Measurements from ENCODE around the gene USP30.

The USP30 gene, protein sequence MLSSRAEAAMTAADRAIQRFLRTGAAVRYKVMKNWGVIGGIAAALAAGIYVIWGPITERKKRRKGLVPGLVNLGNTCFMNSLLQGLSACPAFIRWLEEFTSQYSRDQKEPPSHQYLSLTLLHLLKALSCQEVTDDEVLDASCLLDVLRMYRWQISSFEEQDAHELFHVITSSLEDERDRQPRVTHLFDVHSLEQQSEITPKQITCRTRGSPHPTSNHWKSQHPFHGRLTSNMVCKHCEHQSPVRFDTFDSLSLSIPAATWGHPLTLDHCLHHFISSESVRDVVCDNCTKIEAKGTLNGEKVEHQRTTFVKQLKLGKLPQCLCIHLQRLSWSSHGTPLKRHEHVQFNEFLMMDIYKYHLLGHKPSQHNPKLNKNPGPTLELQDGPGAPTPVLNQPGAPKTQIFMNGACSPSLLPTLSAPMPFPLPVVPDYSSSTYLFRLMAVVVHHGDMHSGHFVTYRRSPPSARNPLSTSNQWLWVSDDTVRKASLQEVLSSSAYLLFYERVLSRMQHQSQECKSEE

GRCh38 chr12:109052414-109053323 is at the start of gene USP30:
USP30 (plus strand) TSS chr12:109052576; CDS start chr12:109052679, 103 bp downstream.
- intact Hi-C loops (cut with DNase I; ENCODE audit: low total_unique reads) = no loop called here
- no peak for TF ChIP-seq CTCF (IDR thresholded peaks at IDR 0.05)
- Histone ChIP-seq H3K9me3 (no peaks in the 10 kb centered on the region), H3K4me3 (peak within 1 kb of the TSS; percentile 84 to 95), H3K27me3 (no peaks in the 10 kb centered on the region), H3K36me3 (peaks cover 0 to 7% (median 1%) of the 10 kb centered on the region in 3 donors), H3K4me1 (peaks cover 0 to 19% (median 13%) of the 10 kb centered on the region in 4 donors), H3K27ac (peak within 1 kb of the TSS; percentile 85 to 89)
- peak; percentile 80 to 87 for DNase-seq

- intact Hi-C loops (cut with DNase I; ENCODE audit: low total_unique reads) = no loop called here
Measured at GRCh38 chr12:109004017-109004416, 48.4 kb upstream of the USP30 start.

DNA sequence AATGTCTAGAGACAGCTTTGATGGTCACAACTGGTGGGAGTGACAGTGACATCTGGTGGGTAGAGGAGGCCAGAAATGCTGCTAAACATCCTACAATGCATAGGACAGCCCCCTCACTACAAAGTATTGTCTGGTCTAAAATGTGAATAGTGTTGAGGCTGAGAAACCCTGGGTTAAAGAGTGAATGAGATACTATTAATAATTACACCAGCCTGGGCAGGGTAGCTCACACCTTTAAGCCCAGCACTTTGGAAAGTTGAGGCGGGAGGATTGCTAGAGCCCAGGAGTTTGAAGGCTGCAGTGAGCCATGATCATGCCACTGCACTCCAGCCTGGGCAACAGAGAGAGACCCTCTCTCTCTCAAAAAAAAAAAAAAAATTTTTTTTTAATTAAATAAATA is 42.6 kb upstream of the USP30 start:
- H3K4me3 ChIP-seq = no peak overlapping the region
- intact Hi-C loops (cut with DNase I; ENCODE audit: low total_unique reads) = no loop called here
- no peak for DNase-seq
- H3K27me3 ChIP-seq = peaks cover 0 to 5% of the 10 kb centered on the region in 2 donors
- H3K9me3 ChIP-seq = no peaks in the 10 kb centered on the region
- no peaks in the 10 kb centered on the region for H3K36me3 ChIP-seq
- no peak overlapping the region for H3K27ac ChIP-seq
- no peaks in the 10 kb centered on the region for H3K4me1 ChIP-seq
- no peak for TF ChIP-seq CTCF (IDR thresholded peaks at IDR 0.05)

More at GRCh38 chr12:109004017-109004416, 48.4 kb upstream of the USP30 start:
- no peaks in the 10 kb centered on the region for H3K4me1 ChIP-seq
- peaks cover 0 to 3% of the 10 kb centered on the region in 2 donors for H3K27me3 ChIP-seq
- TF ChIP-seq CTCF (IDR thresholded peaks at IDR 0.05) = no peak
- no peak overlapping the region for H3K27ac ChIP-seq
- H3K36me3 ChIP-seq = no peaks in the 10 kb centered on the region
- no peak for DNase-seq
- H3K4me3 ChIP-seq = no peak overlapping the region
- H3K9me3 ChIP-seq = no peaks in the 10 kb centered on the region

DNA sequence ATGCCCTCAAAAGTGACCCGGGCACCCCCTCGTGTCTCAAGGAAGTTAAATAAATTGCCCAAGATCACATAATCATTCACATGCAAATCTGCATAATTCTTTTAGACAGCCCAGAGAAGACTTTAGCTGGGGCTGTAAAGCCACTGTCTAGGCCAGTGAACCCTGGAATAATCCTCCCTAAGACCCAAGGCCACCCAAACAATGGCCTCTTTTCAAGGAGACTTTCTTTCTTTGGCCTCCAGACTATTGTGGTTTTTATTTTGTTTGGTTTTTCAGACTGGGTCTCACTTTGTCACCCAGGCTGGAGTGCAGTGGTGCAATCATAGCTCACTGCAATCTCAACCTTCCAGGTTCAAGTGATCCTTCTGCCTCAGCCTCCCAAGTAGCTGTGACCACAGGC is 42.1 kb upstream of the USP30 start:
- DNase-seq = no peak
- no peaks in the 10 kb centered on the region for H3K4me1 ChIP-seq
- TF ChIP-seq CTCF (IDR thresholded peaks at IDR 0.05) = no peak
- no peaks in the 10 kb centered on the region for H3K9me3 ChIP-seq
- H3K36me3 ChIP-seq = no peaks in the 10 kb centered on the region
- H3K27ac ChIP-seq = no peak overlapping the region
- H3K4me3 ChIP-seq = no peak overlapping the region
- H3K27me3 ChIP-seq = peaks cover 0 to 2% of the 10 kb centered on the region in 2 donors
- intact Hi-C loops (cut with DNase I; ENCODE audit: low total_unique reads) = no loop called here

DNA sequence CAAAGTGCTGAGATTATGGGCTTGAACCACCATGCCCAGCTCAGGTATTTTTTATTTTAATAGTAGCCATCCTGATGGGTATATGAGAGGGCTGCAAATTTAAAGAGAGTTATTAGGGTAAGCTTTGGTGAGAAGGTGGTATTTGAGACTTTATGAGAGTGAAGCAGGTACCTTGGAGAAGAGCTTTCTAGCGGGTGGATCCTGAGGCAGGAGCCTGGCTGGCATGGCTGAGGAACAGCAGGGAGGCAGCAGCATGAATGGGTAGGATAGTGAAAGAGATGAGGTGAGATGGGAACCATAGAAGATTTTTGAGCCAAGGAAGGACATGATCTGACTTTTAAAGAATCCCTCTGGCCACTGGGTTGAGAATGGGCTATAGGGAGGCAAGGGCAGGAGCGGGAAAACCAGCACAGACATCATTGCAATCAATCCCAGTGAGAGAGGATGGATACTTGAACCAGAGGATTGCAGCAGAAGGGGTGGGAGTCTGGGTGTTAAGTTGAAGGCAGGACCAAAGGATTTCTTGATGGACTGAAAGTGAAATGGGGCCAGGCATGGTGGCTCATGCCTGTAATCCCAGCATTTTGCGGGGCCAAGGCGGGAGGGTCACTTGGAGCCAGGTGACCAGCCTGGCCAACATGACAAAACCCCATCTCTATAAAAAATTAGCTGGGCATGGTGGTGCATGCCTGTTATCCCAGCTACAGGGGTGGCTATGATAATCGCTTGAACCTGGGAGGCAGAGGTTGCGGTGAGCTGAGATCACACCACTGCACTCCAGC is 37.2 kb upstream of the USP30 start:
- H3K36me3 ChIP-seq = no peaks in the 10 kb centered on the region
- intact Hi-C loops (cut with DNase I; ENCODE audit: low total_unique reads) = no loop called here
- no peaks in the 10 kb centered on the region for H3K4me1 ChIP-seq
- H3K27me3 ChIP-seq = peaks cover 0 to 4% of the 10 kb centered on the region in 2 donors
- H3K27ac ChIP-seq = no peak overlapping the region
- H3K4me3 ChIP-seq = no peak overlapping the region
- no peaks in the 10 kb centered on the region for H3K9me3 ChIP-seq
- TF ChIP-seq CTCF (IDR thresholded peaks at IDR 0.05) = no peak
- DNase-seq = peak in 1 of 2 donors; percentile 5

Data from tibial artery (tissue), 4 donors.